ENCODE results near the gene TSG101.
A peak's percentile ranks its signal among the peaks of the same experiment; 100 is the strongest.

Gene TSG101, protein sequence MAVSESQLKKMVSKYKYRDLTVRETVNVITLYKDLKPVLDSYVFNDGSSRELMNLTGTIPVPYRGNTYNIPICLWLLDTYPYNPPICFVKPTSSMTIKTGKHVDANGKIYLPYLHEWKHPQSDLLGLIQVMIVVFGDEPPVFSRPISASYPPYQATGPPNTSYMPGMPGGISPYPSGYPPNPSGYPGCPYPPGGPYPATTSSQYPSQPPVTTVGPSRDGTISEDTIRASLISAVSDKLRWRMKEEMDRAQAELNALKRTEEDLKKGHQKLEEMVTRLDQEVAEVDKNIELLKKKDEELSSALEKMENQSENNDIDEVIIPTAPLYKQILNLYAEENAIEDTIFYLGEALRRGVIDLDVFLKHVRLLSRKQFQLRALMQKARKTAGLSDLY

DNA sequence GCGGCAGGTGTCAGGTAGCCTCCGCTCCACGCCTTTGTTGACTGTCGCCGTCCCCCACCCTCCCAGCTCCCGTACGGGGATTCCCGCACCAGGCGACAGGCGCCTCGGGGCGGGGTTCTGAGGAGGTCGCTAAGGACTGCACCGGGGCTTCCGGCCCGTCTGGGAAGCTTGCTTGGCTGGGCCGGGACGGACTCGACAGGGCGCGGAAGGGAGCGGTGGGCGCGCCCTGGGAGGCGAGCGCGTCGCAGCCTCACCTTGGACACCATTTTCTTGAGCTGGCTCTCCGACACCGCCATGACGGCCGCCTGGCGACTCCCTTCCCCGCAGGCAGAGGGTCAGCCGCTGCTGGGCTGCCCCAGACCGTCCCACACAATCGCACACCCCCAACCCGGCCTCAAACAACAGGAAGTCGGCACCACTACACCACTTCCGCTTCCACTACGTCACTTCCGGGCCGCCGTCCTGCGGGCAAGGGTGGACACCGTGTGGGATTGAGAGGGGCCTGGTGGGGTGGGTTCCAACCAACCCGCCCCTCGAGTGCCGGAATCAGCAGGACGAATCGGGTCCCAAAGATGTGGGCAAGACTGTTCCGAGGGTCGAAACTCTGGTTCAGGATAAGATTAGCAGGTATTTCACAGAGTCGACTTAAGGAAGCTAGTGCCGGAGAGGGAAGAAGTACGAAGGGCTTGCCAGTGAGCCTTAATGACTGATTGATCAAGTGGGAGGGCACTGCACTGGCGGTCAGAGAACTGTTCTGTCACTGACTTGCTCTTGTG is at the start of gene TSG101:
TSG101 (minus strand) TSS at position 422 of the 776 bp plus-strand sequence; CDS start at position 296, 126 bp downstream.
- peak; percentile 87 for DNase-seq (ENCODE audit: low read depth)

DNA sequence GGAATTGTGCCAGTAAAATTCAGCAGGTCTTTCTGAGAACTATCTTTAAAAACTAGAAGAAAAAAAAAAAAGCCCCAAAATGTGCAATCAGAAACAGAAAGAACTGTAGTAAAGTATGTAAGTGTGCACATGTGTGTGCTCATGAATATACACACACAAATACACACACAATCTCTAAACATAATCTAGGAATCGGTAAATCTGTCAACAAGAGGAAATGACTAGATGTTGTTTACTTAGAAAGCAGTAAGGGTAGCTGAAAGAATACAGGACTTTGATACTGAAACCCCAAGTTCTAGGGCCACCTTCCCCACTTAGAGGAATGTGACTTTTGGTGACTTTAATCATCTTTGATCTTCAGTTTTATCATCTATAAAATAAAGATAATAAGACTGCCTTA is 48.6 kb upstream of the TSG101 start:
- DNase-seq (ENCODE audit: low read depth) = no peak

DNA sequence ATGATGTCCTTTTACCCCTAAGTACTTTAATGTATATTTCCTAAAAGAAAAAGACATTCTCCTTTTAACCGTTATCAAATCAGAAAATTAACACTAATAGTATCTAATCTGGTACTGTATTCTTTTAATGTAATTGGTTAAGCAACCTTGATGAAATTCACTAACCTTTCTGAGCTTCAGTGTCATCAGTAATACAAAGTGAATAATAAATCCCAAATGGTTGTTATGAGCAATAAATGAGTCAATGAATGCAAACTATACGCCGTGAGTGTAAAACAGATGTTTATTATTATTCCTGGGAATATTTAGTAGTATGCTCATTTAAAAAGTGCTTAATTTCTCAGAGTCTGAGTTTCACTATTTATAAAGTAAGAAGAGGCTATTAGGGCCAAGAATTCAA is 40.3 kb upstream of the TSG101 start:
- no peak for DNase-seq (ENCODE audit: low read depth)

DNA sequence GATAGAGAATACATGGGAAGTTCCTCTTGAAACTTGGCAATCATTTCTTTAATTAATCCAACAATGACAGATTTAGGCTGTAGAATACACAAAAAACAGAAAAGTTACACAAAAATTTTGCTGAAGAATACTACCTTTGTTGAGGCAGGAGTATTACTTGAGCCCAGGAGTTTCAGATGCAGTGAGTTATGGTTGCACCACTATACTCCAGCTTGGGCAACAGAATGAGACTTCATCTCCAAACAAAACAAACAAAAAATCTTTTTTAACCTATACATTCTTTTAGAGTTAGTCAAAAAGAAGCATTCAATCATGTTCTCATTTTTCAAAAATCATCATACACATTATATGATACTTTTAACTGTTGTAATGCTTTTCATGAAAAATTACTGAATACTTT is 39.7 kb upstream of the TSG101 start:
- no peak for DNase-seq (ENCODE audit: low read depth)

DNA sequence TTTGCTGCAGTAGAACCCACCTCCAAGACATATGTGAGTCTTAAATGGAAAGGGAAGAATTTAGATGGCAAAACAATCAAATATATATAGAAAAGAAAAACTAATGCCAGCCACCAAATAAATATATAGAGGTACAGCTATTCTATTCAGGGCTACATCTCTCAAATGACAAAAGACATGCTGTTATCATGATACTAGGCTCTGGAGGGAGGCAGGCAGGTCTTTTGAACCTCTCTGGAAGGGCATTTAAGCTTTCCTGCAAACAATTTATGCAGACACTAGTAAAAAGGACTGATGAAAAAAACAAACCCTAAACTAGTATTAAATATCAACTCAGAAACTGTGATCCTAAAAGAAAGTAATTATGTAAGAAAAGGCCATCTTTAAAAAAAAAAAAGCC is 37.4 kb upstream of the TSG101 start:
- DNase-seq (ENCODE audit: low read depth) = no peak

DNA sequence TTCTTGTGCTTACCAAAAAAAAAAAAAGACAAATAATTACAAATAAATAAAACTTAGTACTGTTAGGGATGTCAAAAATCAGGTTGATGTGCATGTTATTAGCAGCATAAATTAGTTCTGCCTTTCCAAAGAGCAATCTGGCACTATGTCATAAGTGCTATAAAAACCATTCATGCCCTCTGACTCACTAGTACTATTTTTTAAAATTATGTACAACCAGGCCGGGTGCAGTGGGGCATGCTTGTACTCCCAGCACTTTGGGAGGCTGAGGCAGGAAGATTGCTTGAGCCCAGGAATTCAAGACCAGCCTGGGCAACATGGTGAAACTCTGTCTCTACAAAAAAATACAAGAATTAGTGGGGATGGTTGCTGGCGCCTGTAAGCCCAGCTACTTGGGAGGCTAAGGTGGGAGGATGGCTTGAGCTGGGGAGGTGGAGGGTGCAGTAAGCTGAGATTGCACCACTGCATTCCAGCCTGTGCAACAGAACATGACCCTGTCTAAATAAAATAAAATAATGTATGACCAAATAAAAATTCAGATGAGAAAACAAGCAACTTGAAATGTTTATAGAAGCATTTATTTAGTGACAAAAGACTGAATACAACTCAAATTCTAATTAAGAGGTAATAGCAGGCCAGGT is 36.5 kb upstream of the TSG101 start:
- no peak for DNase-seq (ENCODE audit: low read depth)

DNA sequence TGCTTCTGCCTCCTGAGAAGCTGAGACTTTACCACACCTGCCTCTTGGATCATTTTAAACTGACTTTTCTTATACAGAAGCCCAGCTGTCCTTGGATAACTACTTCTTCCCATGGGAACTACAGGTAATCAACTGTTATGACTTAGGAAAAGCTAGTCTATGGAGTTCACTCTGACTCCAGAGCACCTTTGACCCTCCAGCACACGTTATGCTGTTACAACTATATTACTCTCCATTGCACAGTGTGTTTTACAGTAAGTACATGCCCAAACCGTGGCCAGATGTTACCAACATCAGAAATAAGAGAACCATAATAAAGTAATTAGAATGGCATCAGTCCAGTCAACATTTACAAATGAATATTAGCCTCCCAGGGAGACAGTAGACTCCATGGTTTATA is 21.3 kb upstream of the TSG101 start:
- no peak for DNase-seq (ENCODE audit: low read depth)

DNA sequence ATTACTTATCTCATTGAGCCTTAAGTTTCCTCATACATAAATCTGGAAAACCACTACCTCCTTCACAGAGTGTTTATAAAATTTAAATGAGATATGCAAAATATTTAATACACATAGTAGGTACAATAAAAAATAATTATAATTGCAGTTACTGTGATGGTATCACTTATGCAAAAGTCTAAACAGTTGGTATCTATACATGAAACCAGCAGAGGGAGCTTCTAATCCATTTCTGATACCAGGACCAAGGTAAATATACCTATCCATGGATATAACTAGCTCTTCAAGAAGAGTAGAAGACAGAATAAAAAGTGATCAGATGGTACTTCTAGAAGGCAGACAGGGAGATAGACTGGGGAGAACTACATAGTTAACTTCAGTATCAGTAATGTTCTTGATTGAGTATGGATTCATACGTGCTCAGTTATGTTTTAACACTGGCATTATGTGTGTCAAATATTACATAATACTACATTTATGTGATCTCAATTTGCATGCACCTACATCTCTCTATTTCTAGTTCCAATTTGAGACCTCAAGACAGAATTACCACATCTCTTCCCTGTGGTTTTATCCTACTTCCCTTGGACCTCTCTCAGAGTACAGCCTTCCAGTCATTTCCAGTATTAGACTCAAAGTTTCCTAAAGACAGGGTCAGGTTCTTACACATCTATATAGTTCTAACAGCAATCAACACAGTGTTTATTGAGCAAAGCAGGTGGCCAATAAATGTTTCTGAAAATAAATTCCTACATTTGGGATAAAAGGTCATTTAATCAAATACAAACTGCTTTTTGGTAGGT is 13.7 kb upstream of the TSG101 start:
- DNase-seq (ENCODE audit: low read depth) = no peak

DNA sequence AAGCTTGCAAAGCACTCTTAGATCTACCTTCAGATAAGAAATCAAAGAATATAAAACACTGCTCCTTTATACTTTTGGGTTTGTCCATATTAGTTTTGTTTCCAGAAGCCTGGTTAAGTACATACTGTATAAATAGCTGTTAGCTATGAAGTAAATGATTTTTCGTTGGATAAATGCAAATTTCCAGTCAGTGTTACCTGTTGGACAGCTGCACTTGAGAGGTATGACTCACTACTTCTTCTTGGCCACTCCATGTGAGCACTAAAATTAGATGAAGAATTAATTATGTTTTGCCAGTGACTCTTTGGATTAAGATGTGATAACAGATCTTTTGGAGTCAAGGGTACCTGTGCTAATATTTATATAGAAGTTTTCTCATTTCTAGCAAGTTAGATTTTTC is 9.5 kb upstream of the TSG101 start:
- no peak for DNase-seq (ENCODE audit: low read depth)

DNA sequence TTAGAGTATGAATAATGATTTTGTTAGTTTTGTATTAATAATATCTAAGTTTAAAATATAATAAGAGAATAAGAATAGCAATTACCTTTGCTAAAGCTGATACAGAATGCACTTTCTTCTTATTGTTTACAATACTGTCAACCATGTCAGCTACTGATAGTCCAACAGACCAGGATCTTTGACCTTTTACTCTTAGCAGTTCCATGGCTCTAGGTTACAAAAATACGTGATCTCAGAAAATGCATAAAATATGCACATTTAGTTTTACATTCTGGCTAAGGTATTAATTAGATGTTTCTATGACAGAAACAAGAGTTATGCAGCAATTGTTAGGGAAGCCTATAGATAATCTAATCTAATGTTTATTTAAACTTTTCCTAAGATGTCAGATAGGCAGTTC is 7.5 kb upstream of the TSG101 start:
- DNase-seq (ENCODE audit: low read depth) = no peak

DNA sequence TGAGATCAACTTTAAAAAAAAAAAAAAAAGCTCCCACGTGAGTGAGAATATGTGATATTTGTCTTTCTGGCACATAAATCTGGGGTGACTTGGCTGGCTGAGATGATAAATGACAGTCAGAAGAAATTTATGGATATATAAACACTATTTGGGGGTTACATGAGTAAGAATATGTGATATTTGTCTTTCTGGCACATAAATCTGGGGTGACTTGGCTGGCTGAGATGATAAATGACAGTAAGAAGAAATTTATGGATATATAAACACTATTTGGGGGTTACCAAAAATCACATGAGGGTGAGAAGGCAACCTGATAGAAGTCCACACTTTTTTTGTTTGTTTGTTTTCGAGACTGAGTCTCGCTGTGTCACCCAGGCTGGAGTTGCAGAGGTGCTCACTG is 6.6 kb upstream of the TSG101 start:
- DNase-seq (ENCODE audit: low read depth) = no peak

DNA sequence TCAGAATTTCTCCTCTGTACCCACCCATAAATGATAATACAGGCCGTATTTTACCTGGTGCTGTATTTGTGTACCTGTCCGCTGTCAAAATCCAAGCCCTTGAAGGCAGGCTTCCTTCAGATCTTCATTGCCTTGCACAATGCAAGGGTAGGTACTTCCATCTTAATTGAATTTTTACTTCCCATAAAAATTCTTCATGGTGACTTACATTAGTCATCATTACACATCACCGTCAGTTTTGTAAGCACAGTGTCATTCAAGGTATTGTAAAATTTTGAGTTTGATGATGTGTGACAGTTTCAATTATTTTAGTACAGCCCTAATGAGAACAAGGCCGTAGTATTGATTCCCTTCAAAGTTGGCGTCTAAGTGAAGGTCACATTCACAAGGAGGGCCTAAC is 770 bp upstream of the TSG101 start:
- DNase-seq (ENCODE audit: low read depth) = peak; percentile 19

DNA sequence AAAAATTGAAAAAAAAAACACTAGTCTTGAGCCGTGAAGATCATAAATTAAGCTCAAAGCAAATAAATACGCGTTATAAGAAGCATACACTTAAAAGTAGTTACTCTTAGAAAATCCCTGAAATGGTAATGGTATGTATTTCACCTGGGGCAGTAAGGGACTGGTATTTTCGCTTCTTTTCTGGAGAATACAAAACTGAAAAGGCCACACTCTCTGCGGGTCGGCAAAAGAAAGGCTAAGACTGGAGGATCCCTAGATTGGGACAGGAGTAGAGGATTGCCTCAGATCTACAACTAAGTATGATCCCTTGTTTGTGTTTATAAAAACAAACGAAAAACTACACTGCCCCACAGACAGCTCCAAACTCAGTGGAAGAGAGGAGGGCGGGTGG is 617 bp downstream of the TSG101 start:
- no peak for DNase-seq (ENCODE audit: low read depth)

DNA sequence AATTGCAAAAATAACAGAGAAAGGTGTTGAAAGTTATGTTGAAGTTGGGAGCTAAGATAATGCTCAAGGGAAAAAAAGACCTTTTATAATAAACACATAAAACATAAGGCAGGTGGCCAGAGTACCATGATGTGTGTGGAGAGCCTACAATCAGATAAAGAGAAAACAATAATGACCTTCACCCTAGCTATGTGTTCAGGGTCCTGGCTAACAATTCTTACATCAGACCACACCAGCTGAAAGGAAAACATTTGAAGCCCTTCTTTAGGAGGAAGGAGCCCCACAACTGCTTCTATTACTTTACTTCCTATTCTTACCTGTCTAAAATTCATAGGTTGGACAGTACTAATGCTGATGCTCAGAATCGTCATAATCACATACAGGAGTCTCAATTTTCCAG is 2.5 kb downstream of the TSG101 start:
- no peak for DNase-seq (ENCODE audit: low read depth)

DNA sequence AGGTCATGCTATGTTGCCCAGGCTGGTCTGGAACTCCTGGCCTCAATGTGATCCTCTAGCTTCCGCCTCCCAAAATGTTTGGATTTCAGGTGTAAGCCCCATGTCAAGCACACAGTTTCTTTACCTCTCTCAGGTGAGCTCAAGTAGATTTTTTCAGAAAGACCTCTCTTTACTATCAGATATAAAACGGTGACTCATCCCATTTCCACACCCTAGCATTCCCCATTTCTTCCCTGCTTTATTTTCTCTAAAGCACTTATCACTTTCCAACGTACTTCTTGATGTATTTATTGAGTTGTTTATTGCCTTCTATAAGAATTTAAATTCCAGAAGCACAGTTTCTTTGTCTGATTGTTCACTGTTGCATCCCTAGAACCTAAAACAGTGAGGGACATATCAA is 3.7 kb downstream of the TSG101 start:
- DNase-seq (ENCODE audit: low read depth) = no peak

DNA sequence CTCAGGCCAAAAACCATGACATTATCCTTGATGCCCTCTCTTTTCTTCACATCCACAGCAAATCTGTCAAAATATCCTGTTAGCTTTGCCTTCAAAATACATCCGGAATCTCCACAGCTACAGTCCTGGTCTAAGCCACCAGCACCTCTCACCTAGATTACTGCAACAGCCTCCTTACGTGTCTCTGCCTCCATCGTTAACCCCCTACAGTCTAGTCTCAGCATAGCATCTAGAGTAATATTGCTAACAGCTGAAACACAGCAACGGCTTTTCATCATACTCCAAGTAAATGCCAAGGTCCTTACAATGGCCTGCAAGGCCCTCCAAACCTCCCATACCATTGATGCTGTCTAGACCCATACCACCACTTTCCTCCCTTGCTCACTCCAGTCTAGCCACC is 4.4 kb downstream of the TSG101 start:
- no peak for DNase-seq (ENCODE audit: low read depth)

DNA sequence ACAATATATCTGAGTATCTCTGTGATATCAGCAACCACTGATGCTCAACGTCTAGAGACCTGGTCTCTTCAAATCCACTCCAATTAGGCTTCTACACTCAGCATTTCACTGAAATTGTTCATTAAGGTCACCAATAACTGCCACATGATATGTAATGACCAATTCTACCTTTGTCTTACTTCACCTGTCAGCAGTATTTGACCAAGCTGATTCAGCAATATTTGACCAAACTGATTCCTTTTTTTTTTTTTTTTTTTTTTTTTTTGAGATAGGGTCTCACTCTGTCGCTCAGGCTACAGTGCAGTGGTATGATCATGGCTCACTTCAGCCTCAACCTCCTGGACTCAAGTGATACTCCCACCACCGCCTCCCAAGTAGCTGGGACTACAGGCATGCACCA is 5.6 kb downstream of the TSG101 start:
- no peak for DNase-seq (ENCODE audit: low read depth)

DNA sequence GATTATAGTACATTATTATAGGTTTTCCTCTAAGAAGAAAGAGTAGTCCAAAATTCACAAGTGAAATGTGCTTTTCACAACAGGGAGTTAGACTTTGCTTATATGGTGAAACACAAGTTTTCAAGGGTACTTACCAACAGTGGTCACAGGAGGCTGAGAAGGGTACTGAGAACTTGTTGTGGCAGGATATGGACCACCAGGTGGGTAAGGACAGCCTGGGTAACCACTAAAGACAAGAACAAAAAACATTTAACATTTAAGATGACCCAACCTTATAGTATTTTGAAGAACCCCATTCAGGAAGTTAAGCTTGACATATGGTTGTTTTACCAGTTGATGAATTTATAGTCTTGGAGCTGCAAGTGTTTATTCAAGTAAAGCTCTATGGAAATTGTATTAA is 24.4 kb downstream of the TSG101 start:
- no peak for DNase-seq (ENCODE audit: low read depth)

DNA sequence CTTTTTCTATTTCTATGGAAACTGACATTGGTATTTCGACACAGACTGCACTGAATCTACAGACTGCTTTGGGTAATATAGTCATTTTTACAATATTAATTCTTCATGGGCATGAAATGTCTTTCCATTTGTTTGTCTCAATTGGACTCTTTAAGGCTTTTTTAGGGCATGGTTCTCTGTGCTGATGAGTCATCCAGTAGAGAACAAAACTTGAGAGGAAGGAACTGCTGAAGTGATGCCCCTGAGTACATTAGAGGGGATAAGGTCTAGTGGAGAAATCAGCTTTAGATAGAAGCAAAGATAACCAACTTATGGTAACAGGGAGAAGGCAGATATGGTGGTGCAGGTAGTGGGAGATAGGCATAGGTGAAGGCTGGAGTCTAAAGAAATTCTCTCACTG is 25.1 kb downstream of the TSG101 start:
- DNase-seq (ENCODE audit: low read depth) = no peak

DNA sequence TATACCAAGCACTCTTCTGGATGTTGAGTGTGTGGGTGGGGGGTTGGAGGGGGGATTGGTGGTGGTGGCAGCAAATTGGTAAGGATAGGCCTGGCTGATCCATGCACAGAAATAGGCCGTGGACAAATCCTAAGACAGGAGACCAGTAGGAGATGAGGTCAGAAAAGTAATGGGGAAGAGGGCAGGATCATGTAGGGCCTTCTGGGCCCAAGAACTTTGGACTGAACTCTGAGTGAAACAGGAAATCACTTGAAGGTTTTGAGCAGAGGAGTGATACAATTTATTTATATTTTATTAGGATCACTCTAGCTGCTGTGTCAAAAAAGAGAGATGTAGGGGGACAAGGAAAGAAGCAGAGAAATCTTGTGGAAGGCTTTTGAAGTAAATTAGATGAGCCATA is 28.7 kb downstream of the TSG101 start:
- DNase-seq (ENCODE audit: low read depth) = no peak

DNA sequence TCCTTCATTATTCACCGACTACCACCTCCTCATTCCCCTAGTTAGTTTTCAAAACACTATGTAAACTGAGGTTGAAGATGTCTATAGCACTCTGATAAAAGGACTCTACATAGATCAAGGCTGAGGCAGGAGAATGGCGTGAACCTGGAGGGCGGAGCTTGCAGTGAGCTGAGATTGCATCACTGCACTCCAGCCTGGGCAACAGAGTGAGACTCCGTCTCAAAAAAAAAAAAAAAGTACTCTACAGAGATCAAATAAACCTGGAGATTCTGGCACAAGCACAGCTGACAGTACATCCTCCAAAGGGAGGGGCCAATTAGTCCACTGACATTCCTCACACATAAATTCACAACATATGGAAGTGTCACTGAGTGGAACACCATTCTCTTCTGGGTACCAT is 31.0 kb downstream of the TSG101 start:
- DNase-seq (ENCODE audit: low read depth) = no peak

DNA sequence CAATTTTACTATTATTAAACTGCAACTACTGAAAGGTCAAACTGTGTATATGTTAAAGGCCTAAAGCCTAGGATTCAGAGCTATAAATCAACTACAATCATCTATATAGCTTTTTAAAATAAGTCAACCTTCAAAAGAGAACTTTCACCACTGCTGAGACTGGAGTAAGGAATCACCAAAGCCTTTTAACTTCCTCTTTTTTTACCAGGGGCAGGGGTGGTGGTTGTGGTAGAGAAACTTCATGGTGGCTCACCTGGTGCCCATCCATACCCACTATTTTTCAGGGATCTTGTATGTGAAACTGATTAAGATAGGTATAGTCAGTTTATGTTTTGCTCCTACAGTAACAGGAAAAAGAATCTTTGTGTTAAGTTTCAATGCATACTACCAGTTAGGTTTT is 31.5 kb downstream of the TSG101 start:
- no peak for DNase-seq (ENCODE audit: low read depth)
